Body of pancreas (tissue), 4 donors: ENCODE data around the gene TOM1.

Experiments
- CTCF ChIP-seq, 7 experiments: fragments of 450-650 bp in 4 of 7; fragments of 200-600 bp in 3 of 7; sonication (generic) in 3 of 7; IDR thresholded peaks; one replicate each; pipeline ENCODE4 v1.5.1; 2016 to 2019; ENCODE audit warnings: antibody characterized with exemption in 7 of 7
- POLR2A ChIP-seq, 3 donors: fragments of 450-650 bp; IDR thresholded peaks; one replicate each; pipeline ENCODE4 v1.6.1; 2016; ENCODE audit warnings: antibody characterized with exemption in 3 of 3, mild to moderate bottlenecking in 2 of 3

GRCh38 chr22:35306350-35306967 is 6.8 kb downstream of the TOM1 start:
- TF ChIP-seq CTCF (IDR thresholded peaks at IDR 0.05) = no peak
- TF ChIP-seq POLR2A (IDR thresholded peaks at IDR 0.05) = no peak
